ENCODE results near the gene AFAP1. TPM values are rescaled to one million over a fixed set of nuclear protein-coding genes. Genes with fewer than 3 reads are reported as not detected.

The AFAP1 gene
- total and polyA plus RNA-seq, 2 of the 8 experiments (the other 6 are each of a cell fraction or from before 2014, with no cell fraction given) = 3.6 to 18.2 TPM

GRCh38 chr4:7963691-7964090 is 24.0 kb upstream of the AFAP1 start:
- H3K27me3 ChIP-seq (replicated peaks in 1 of 4; ENCODE audit: control insufficient read depth in 3 of 4, extremely low read depth in 1 of 4, insufficient read depth in 3 of 4, low read length in 3 of 4) = no peaks in the 10 kb centered on the region
- H4K5ac ChIP-seq (ENCODE audit: insufficient read length, low read depth, low read length) = no peak overlapping the region
- no peak overlapping the region for H3K4me2 ChIP-seq (ENCODE audit: insufficient read depth in 1 of 2, low read depth in 2 of 2, low read length in 2 of 2)
- no peaks in the 10 kb centered on the region for H3K36me3 ChIP-seq (ENCODE audit: control insufficient read depth in 2 of 4, insufficient read depth in 4 of 4, low read length in 3 of 4)
- H2BK5ac ChIP-seq (ENCODE audit: low read depth, low read length) = no peak overlapping the region
- no peak overlapping the region; the same call in 1 of the 2 replicates for H4K8ac ChIP-seq (ENCODE audit: extremely low read depth, insufficient read depth, low read length)
- H2BK120ac ChIP-seq (replicated peaks; ENCODE audit: low read depth, low read length) = no peak overlapping the region
- H3K9ac ChIP-seq (replicated peaks in 1 of 4; ENCODE audit: extremely low read depth in 1 of 4, low read depth in 3 of 4, low read length in 3 of 4) = no peak overlapping the region
- no peak overlapping the region for H3K23ac ChIP-seq (ENCODE audit: insufficient read length)
- H3K9me3 ChIP-seq (ENCODE audit: insufficient read depth in 2 of 2, low read depth in 1 of 2, low read length in 1 of 2) = no peaks in the 10 kb centered on the region
- no peak overlapping the region for H2BK20ac ChIP-seq (ENCODE audit: low read length)
- no peak overlapping the region for H3K4me3 ChIP-seq (ENCODE audit: extremely low read depth in 1 of 4, insufficient read depth in 2 of 4, low read depth in 3 of 4, low read length in 4 of 4)
- H4K91ac ChIP-seq (replicated peaks; ENCODE audit: insufficient read length, low read length) = no peak overlapping the region
- ChIA-PET POLR2A (ENCODE audit: partially characterized antibody) (no interaction called here), CTCF (ENCODE audit: partially characterized antibody) (interaction anchor here (0.9 to 1.2 kb wide), 4 partner anchors 11 to 206 kb away, joined by 3 read pairs; no protein-coding TSS in a partner anchor)
- no peaks in the 10 kb centered on the region for H3K79me1 ChIP-seq (ENCODE audit: low read depth, low read length)
- no peaks in the 10 kb centered on the region for H3K79me2 ChIP-seq (ENCODE audit: control insufficient read depth in 1 of 2, insufficient read depth in 2 of 2, low read length in 2 of 2)
- H2BK15ac ChIP-seq (ENCODE audit: low read length) = no peak overlapping the region
- FAIRE-seq (no peak), DNase-seq (ENCODE audit: low read depth in 1 of 2, low spot score in 2 of 2) (no peak)
- no peak overlapping the region for H3K56ac ChIP-seq (replicated peaks; ENCODE audit: insufficient read length, low read depth, low read length)
- no peak overlapping the region for H2AFZ ChIP-seq (ENCODE audit: low read length)
- H2AK5ac ChIP-seq (ENCODE audit: low read depth, low read length) = no peak overlapping the region
- no peak overlapping the region for H3K27ac ChIP-seq (ENCODE audit: low read depth, low read length)
- no peak overlapping the region for H3K14ac ChIP-seq (ENCODE audit: insufficient read length)
- 92% methylated on average over 12 of the region's 12 CpGs; no CpG with 5 or more reads in 1 of the 2 experiments for WGBS, 2 experiments (ENCODE audit: extremely low coverage in 1 of 2, insufficient coverage in 1 of 2, insufficient read length in 1 of 2, insufficient replicate concordance in 2 of 2, low coverage in 1 of 2, low lambda C conversion rate in 2 of 2, missing lambda C conversion rate in 1 of 2)
- H3K18ac ChIP-seq (ENCODE audit: extremely low read depth, low read length) = no peak overlapping the region
- no peak overlapping the region for H3K4ac ChIP-seq (replicated peaks; ENCODE audit: insufficient read length, low read depth, low read length)
- H2BK12ac ChIP-seq (ENCODE audit: low read depth, low read length) = no peak overlapping the region
- H3K23me2 ChIP-seq (ENCODE audit: low read depth, low read length) = no peaks in the 10 kb centered on the region
- peaks cover 3 to 9% (median 5%) of the 10 kb centered on the region in 4 experiments for H3K4me1 ChIP-seq (replicated peaks in 1 of 4; ENCODE audit: control insufficient read depth in 3 of 4, insufficient read depth in 4 of 4, low read length in 3 of 4)
- no peaks in the 10 kb centered on the region for H4K20me1 ChIP-seq (replicated peaks in 1 of 2; ENCODE audit: control insufficient read depth in 1 of 2, insufficient read depth in 2 of 2, low read length in 2 of 2)
- TF ChIP-seq SIX5 (IDR thresholded peaks at IDR 0.05; ENCODE audit: low read depth, low read length) (no peak), MAFK (IDR thresholded peaks at IDR 0.05; ENCODE audit: low read depth, low read length) (no peak), BCL11A (IDR thresholded peaks at IDR 0.05; ENCODE audit: low read depth in 2 of 2, low read length in 2 of 2) (no peak), TBP (IDR thresholded peaks at IDR 0.05; ENCODE audit: low read depth, low read length) (no peak), TAF7 (optimal IDR thresholded peaks at IDR 0.05; ENCODE audit: borderline replicate concordance, low read depth, low read length) (no peak), GABPA (IDR thresholded peaks at IDR 0.05; ENCODE audit: borderline replicate concordance, insufficient read depth, low read length) (no peak), PHF8 (conservative IDR thresholded peaks at IDR 0.05; ENCODE audit: low read depth, low read length) (no peak), YY1 (IDR thresholded peaks at IDR 0.05; ENCODE audit: low read depth, low read length) (no peak), SP4 (IDR thresholded peaks at IDR 0.05; ENCODE audit: low read length) (no peak), HDAC6 (IDR thresholded peaks at IDR 0.05; ENCODE audit: low read depth, low read length) (no peak), CBX8 (IDR thresholded peaks at IDR 0.05; ENCODE audit: borderline replicate concordance, low read depth, low read length) (no peak), SP2 (IDR thresholded peaks at IDR 0.05; ENCODE audit: low read length) (no peak), USF2 (IDR thresholded peaks at IDR 0.05; ENCODE audit: low read length) (no peak)

Measured in H1 (cell line).